Sigmoid colon (tissue), 4 donors: ENCODE results near the gene ATXN2.

Experiments
- CTCF ChIP-seq, 4 experiments: fragments of 450-650 bp in 3 of 4; fragments of 200-600 bp in 1 of 4; IDR thresholded peaks; one replicate each; pipeline ENCODE4 v1.5.1; 2016 to 2019; ENCODE audit warnings: antibody characterized with exemption in 4 of 4, mild to moderate bottlenecking in 3 of 4, moderate library complexity in 2 of 4
- POLR2AphosphoS5 ChIP-seq, 4 donors: sonication (generic); formaldehyde crosslinking; IDR thresholded peaks; one replicate each; pipeline ENCODE4 v1.6.1; 2017; ENCODE audit warnings: antibody characterized with exemption in 4 of 4

GRCh38 chr12:111411185-111411764 lies 187.8 kb downstream of the ATXN2 start:
- TF ChIP-seq CTCF (IDR thresholded peaks at IDR 0.05) (no peak), POLR2AphosphoS5 (IDR thresholded peaks at IDR 0.05) (no peak)
